IPS-20b (cell line): ENCODE measurements around the gene ACOXL.

ENCODE experiments used
- H3K27ac ChIP-seq: one replicate; pipeline ENCODE4 v1.5.1; 2013; ENCODE audit warnings: low read length
- H3K27me3 ChIP-seq: 2 replicates; pipeline ENCODE4 v1.6.1; 2013; ENCODE audit warnings: mild to moderate bottlenecking, low read length, inconsistent platforms; ENCODE audit not compliant: insufficient read depth
- H3K36me3 ChIP-seq: 2 replicates; pipeline ENCODE4 v1.6.1; 2013; ENCODE audit warnings: low read depth, mild to moderate bottlenecking, inconsistent platforms, low read length, moderate library complexity; ENCODE audit not compliant: insufficient read depth
- H3K4me1 ChIP-seq: 2 replicates; pipeline ENCODE4 v1.6.1; 2013; ENCODE audit warnings: mild to moderate bottlenecking, control low read depth, inconsistent platforms, low read length, moderate library complexity; ENCODE audit not compliant: insufficient read depth
- H3K4me3 ChIP-seq: 2 replicates; pipeline ENCODE4 v1.5.1; 2013; ENCODE audit warnings: mild to moderate bottlenecking, low read length, inconsistent platforms
- H3K9ac ChIP-seq: 2 replicates; pipeline ENCODE4 v1.6.1; 2013; ENCODE audit warnings: low read depth, mild to moderate bottlenecking, inconsistent platforms, low read length, moderate library complexity
- H3K9me3 ChIP-seq: 2 replicates; pipeline ENCODE4 v1.6.1; 2013; ENCODE audit warnings: mild to moderate bottlenecking, low read depth, low read length, inconsistent platforms; ENCODE audit not compliant: insufficient read depth

ACOXL gene

DNA sequence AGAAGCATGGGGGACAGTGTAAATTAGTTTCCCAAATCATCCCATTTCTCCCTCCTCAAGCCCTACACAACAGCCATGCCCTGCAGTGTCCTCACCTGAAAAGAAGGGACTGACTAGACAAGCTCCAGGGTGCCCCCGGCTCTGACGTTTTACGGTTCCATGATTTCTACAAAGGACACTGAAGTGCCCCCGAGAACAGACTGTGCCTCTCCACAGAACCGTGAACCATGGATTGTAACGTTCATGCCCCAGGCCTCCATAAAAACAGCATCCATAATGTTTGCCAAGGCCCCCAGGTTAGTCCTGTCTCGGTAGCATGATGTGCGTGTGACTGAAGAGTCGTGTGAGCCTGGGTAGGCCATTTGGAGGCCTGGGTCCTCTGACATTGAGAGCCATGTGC, 7.0 kb upstream of the ACOXL start:
- no peak overlapping the region for H3K27ac ChIP-seq
- H3K9ac ChIP-seq = no peak overlapping the region
- H3K36me3 ChIP-seq = no peaks in the 10 kb centered on the region
- H3K4me3 ChIP-seq = no peak overlapping the region
- no peaks in the 10 kb centered on the region for H3K27me3 ChIP-seq
- H3K9me3 ChIP-seq = no peaks in the 10 kb centered on the region
- peaks cover 10% of the 10 kb centered on the region; the same call in 1 of the 2 replicates for H3K4me1 ChIP-seq

DNA sequence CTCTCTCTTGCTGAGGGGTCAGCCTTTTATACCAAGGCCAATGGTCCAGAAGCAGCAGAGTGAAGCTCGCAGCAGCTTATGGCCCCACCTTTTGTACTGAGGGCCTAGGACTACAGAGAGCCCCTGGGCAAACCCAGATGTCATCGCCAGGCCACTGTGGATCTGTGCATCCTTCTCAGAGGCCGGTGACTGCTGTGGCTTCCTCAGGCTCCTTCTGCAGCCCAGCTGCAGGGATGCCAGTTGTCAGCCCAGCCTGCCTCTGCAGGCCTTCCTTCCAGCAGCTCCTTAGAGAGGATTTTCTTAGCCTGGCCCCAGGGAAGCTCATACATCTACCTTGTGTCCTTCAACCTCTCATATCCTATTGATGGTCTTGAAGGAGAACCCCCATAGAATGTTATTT, 6.5 kb upstream of the ACOXL start:
- peaks cover 5% of the 10 kb centered on the region; the same call in 1 of the 2 replicates for H3K27me3 ChIP-seq
- no peaks in the 10 kb centered on the region for H3K36me3 ChIP-seq
- no peak overlapping the region for H3K4me3 ChIP-seq
- no peak overlapping the region for H3K27ac ChIP-seq
- H3K9me3 ChIP-seq = no peaks in the 10 kb centered on the region
- no peak overlapping the region for H3K9ac ChIP-seq
- peaks cover 15% of the 10 kb centered on the region; the same call in 1 of the 2 replicates for H3K4me1 ChIP-seq

DNA sequence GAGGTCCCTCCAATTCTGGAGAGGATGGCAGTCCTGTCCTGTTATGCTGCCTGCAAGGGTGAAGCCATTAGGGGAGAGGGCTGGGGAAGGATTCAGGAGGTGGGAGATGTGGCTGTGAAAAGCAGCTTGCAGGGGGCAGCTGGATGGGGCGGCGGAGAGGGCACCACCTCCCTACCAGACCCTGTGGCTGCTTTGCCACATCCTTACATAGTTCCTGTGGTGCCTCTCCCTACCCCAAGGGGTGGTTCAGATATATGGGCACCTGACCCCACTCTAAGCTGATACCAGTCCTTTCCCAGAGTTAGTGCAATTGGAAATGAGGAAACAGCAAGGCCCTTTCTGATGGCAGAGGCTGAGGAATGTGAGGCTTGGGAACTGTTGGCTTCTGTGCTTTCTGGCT, 6.1 kb upstream of the ACOXL start:
- H3K9me3 ChIP-seq = no peaks in the 10 kb centered on the region
- H3K9ac ChIP-seq = no peak overlapping the region
- H3K4me1 ChIP-seq = peaks cover 19% of the 10 kb centered on the region; the same call in 1 of the 2 replicates
- peaks cover 9% of the 10 kb centered on the region; the same call in 1 of the 2 replicates for H3K27me3 ChIP-seq
- H3K27ac ChIP-seq = no peak overlapping the region
- no peaks in the 10 kb centered on the region for H3K36me3 ChIP-seq
- no peak overlapping the region for H3K4me3 ChIP-seq

DNA sequence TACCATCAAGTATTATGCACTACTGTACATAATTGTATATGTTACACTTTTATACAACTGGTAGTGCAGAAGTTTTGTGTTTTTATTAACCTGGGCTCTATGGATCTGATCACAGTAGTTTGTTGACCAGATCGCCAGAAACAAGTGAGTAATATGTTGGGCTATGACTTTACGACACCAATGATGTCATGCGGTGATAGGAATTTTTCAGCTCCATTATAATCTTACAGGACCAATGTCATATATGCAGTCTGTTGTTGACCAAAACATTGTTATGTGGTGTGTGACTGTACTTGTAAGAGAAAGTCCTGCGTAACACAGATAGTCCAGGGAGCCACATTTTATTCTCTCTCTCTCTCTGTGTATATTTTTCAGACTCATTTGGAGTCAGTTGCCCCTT, 4.5 kb upstream of the ACOXL start:
- Histone ChIP-seq H3K36me3 (no peaks in the 10 kb centered on the region), H3K4me3 (no peak overlapping the region), H3K4me1 (peaks cover 25% of the 10 kb centered on the region; the same call in 1 of the 2 replicates), H3K9me3 (no peaks in the 10 kb centered on the region), H3K27me3 (peaks cover 25% of the 10 kb centered on the region), H3K27ac (no peak overlapping the region), H3K9ac (no peak overlapping the region)

DNA sequence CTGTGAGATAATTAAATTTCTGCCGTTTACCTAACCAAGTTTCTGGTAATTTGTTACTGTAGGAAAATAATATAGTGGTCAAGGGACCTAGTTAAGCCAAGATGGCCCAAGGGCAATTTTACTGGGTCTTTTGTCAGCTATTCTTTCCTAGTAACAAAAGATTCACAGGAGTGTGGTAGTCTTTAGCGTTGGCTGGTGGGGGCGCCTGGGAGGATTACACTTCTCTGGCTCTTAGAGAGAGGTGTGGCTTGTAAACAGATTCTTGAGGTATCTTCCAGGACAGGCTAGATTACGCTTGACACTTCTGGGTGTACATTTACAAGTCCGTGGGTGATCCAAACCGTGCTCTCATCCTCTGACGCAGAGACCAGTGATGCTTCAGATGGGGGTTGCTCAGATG, 3.3 kb upstream of the ACOXL start:
- Histone ChIP-seq H3K36me3 (no peaks in the 10 kb centered on the region), H3K4me1 (peaks cover 29% of the 10 kb centered on the region; the same call in 1 of the 2 replicates), H3K9ac (no peak overlapping the region), H3K4me3 (no peak overlapping the region), H3K27ac (no peak overlapping the region), H3K27me3 (peaks cover 37% of the 10 kb centered on the region), H3K9me3 (no peaks in the 10 kb centered on the region)

DNA sequence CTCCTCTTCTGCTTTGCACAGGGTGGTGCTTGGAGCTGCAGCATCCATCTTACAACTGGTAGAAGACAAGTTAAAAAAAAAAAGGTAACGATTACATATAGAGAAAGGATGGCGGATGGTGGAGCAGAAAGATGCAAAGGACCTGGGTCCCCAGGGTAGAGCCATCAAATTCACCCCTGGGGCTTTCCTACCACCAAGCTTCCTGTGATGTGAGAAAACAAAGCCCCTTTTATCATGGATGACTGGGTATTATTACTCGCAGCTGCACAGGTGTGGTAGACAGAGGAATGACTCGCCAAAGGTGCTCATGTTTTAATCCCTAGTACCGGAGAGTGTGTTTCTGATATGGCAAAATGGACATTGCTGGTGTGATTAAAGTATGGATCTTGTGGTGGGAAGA, 1.3 kb upstream of the ACOXL start:
- no peaks in the 10 kb centered on the region for H3K9me3 ChIP-seq
- H3K27me3 ChIP-seq = peaks cover 51% of the 10 kb centered on the region
- H3K36me3 ChIP-seq = no peaks in the 10 kb centered on the region
- peaks cover 37% of the 10 kb centered on the region for H3K4me1 ChIP-seq
- H3K4me3 ChIP-seq = peak overlapping the region; percentile 77
- H3K27ac ChIP-seq = no peak overlapping the region
- H3K9ac ChIP-seq = peak overlapping the region; percentile 46; the same call in 1 of the 2 replicates

DNA sequence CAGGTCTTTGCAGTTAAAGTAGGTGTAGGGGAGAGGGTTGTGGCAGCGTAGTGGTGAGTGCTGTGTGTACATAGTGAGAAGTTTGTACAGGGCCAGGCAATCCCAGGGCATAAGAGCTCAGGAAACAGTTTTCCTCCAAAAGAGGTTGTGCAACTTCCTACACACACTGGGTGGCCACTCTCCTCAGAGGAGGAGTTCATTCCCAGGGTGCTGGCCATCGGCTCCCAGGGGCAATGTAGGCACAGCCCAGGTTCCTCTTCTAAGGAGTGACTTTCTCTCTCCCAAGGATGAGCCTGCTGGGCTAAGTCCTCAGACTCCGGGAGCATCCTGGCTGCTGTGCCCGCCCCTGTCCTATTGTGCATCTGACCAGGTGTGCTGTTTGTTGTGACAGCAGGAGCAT, 3.0 kb downstream of the ACOXL start:
- H3K9ac ChIP-seq = no peak overlapping the region
- no peaks in the 10 kb centered on the region for H3K36me3 ChIP-seq
- H3K27ac ChIP-seq = no peak overlapping the region
- peaks cover 40% of the 10 kb centered on the region for H3K4me1 ChIP-seq
- H3K27me3 ChIP-seq = peaks cover 51% of the 10 kb centered on the region
- H3K9me3 ChIP-seq = no peaks in the 10 kb centered on the region
- no peak overlapping the region for H3K4me3 ChIP-seq

DNA sequence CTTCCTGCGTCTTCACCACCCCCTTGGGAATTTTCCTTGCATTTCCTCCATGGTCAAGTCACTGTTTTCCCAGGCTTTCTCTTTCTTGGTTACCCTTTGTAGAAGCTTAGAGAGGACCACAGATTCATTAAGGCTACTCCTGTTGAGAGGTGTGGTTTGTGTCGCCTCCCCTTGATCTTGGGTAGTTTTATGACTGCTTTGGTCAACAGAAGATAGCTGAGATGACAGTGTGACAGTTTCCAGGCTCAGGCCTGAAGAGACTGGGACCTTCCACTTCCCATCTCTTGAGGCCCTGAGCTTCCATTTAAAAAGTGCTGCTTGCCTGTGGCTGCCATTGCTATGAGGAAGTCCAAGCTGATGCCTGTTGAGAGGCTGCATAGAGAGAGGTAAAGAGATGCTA, 5.4 kb downstream of the ACOXL start:
- H3K27me3 ChIP-seq = peaks cover 27% of the 10 kb centered on the region
- H3K36me3 ChIP-seq = no peaks in the 10 kb centered on the region
- H3K4me1 ChIP-seq = peaks cover 42% of the 10 kb centered on the region
- H3K27ac ChIP-seq = no peak overlapping the region
- H3K4me3 ChIP-seq = no peak overlapping the region
- no peaks in the 10 kb centered on the region for H3K9me3 ChIP-seq
- H3K9ac ChIP-seq = no peak overlapping the region

DNA sequence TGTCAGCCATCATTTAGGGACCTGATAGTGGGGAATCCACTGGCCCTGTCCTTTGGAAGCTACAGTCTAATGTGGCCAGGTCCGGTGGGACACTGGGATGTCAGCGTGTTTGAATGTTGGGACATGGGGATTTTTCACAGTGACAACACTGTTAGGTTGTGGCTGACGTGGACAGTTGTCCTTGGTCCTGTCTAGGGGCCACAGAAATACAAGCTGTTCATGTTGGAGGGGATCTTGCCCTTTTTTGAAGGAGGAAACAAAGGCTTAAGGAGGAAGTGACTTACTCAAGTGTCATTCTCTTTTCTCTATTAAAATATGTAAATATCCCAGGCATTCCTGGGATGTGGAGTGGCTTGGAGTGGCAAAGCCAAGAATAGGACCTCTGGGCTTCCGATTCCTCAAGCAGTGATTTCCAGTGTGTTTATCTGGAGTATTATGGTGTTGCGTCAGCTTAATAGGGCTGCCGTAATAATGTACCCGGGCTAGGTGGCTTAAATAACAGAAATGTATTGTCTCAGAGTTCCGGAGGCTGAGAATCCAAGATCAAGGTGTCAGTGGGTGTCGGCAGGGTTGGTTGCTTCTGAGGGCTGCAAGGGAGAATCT, 8.5 kb downstream of the ACOXL start:
- no peaks in the 10 kb centered on the region for H3K9me3 ChIP-seq
- peaks cover 43% of the 10 kb centered on the region for H3K4me1 ChIP-seq
- H3K9ac ChIP-seq = no peak overlapping the region
- H3K4me3 ChIP-seq = no peak overlapping the region
- H3K36me3 ChIP-seq = no peaks in the 10 kb centered on the region
- no peaks in the 10 kb centered on the region for H3K27me3 ChIP-seq
- no peak overlapping the region for H3K27ac ChIP-seq

DNA sequence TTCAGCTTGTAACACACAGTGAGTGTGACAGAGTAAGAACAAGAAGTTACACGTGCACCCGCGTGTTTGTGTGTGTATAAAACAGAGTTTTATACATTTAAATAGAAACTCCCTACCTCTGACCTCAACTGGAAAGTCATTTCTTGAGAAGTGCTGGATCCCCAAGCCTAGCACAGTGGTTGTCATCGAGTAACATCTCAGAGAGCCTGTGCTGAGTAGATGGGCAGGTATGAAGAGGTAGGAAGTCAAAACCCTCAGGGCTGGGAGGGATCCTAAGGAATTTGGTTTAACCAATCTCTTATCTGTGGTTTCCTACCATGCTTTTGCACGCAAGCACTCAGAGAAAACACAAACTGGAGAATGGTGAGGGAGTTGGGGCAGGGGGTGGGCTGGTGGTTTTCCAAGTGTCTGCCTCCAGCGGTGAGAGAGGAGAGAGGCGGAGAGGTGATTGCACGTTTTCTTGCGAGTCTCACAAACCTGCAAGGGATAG, 9.2 kb downstream of the ACOXL start:
- Histone ChIP-seq H3K27me3 (no peaks in the 10 kb centered on the region), H3K27ac (no peak overlapping the region), H3K4me1 (peaks cover 49% of the 10 kb centered on the region), H3K36me3 (no peaks in the 10 kb centered on the region), H3K4me3 (no peak overlapping the region), H3K9me3 (no peaks in the 10 kb centered on the region), H3K9ac (no peak overlapping the region)

DNA sequence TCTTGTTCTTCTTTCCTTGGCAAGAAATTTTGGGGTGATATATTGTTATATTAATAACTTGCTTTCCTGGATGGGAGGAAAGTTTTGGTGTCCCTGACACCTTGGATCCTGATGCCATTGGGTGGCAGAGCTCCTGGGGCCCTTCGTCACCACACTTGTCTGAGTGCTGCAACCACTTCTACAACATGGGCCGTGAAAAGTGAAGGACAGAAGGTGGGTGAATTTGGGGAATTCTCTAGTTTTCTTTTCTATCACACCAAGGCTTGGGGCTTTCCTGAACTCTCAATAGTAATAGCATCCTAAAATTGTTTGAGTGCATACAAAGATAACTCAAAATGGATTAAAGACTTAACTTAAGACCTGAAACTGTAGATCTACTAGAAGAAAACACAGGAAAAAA, 10.0 kb downstream of the ACOXL start:
- Histone ChIP-seq H3K4me3 (no peak overlapping the region), H3K9me3 (no peaks in the 10 kb centered on the region), H3K36me3 (no peaks in the 10 kb centered on the region), H3K4me1 (peaks cover 49% of the 10 kb centered on the region), H3K27ac (no peak overlapping the region), H3K27me3 (no peaks in the 10 kb centered on the region), H3K9ac (no peak overlapping the region)

DNA sequence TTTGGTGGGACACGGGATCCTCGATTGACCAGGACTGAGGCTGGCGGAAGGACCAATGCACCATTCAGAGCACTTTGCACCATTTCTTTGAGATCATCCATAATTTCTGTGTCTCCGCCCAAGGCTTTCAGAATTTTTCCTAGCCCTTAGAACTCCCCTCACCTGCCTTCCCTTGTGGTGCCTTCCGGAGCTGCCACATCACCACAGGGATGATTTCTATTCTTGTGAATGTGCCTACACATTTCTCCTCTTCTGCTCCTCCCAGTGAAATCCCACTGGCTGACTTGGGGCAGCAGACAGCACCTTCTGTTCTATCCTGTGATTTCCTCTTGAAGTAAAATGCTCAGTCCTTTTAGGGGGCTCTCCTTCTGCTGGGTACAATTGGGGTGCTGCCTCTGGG, 11.2 kb downstream of the ACOXL start:
- no peak overlapping the region for H3K27ac ChIP-seq
- no peaks in the 10 kb centered on the region for H3K27me3 ChIP-seq
- H3K4me3 ChIP-seq = no peak overlapping the region
- H3K9ac ChIP-seq = no peak overlapping the region
- H3K4me1 ChIP-seq = peaks cover 50% of the 10 kb centered on the region
- H3K9me3 ChIP-seq = no peaks in the 10 kb centered on the region
- no peaks in the 10 kb centered on the region for H3K36me3 ChIP-seq
